Tibial nerve (tissue), 4 donors: Measurements from ENCODE around the gene GNG2.

Experiments used
- EP300 ChIP-seq, 2 donors: sonication (generic); formaldehyde crosslinking; IDR thresholded peaks; one replicate each; pipeline ENCODE4 v1.6.1; 2017; ENCODE audit warnings: antibody characterized with exemption in 2 of 2, mild to moderate bottlenecking in 1 of 2
- TF ChIP-seq, protein P1 (sequence below), 5 experiments: fragments of 200-600 bp in 3 of 5; fragments of 450-650 bp in 2 of 5; sonication (generic) in 3 of 5; IDR thresholded peaks; one replicate each; pipeline ENCODE4 v1.5.1; 2016 to 2019; ENCODE audit warnings: antibody characterized with exemption in 5 of 5, mild to moderate bottlenecking in 3 of 5, moderate library complexity in 2 of 5

DNA sequence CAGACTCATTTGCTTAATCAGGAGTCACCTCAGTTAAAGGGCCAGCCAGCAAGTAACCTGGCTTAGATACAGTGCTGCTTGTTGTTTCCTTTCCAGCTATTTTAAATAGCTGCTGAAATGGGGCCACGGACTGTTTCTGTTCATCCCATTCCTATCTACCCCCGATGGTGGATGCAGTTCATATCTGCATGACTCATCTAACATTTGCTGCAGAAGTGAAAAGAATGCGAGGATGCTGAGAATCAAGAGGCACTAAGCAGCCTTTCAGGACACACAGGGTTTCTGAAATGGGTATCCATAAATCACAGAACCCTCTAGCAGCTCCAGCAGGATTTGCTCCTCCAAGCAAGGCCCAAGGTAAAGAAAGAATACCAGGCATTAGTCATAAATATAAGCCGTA is 68.8 kb downstream of the GNG2 start:
- TF ChIP-seq, protein P1, sequence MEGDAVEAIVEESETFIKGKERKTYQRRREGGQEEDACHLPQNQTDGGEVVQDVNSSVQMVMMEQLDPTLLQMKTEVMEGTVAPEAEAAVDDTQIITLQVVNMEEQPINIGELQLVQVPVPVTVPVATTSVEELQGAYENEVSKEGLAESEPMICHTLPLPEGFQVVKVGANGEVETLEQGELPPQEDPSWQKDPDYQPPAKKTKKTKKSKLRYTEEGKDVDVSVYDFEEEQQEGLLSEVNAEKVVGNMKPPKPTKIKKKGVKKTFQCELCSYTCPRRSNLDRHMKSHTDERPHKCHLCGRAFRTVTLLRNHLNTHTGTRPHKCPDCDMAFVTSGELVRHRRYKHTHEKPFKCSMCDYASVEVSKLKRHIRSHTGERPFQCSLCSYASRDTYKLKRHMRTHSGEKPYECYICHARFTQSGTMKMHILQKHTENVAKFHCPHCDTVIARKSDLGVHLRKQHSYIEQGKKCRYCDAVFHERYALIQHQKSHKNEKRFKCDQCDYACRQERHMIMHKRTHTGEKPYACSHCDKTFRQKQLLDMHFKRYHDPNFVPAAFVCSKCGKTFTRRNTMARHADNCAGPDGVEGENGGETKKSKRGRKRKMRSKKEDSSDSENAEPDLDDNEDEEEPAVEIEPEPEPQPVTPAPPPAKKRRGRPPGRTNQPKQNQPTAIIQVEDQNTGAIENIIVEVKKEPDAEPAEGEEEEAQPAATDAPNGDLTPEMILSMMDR (IDR thresholded peaks at IDR 0.05) = no peak
- TF ChIP-seq EP300 (IDR thresholded peaks at IDR 0.05) = no peak
